Heart right ventricle (tissue), 16 donors: Measurements from ENCODE around the gene PALD1. TPM values are rescaled to one million over a fixed set of nuclear protein-coding genes. Genes with fewer than 3 reads are reported as not detected.

ENCODE experiments used
- ATAC-seq, 8 donors: fragments of 200-7000 bp; cut with Tn5 transposase; one replicate each; pipeline ENCODE4 v1.9.1; 2020; ENCODE audit warnings: mild to moderate bottlenecking in 8 of 8, moderate library complexity in 8 of 8, moderate number of reproducible peaks in 1 of 8
- DNase-seq, 2 donors: peaks; one replicate each; pipeline ENCODE4 v3.0.0-alpha.2; 2020
- H3K27ac ChIP-seq, 10 donors: fragments of 200-600 bp; sonication (generic) in 2 of 10; one replicate each; pipeline versions ENCODE4 v1.5.0 to v1.8.0; 2020 to 2022; ENCODE audit warnings: mild to moderate bottlenecking in 3 of 10
- H3K27me3 ChIP-seq, 7 donors: fragments of 200-600 bp; one replicate each; pipeline ENCODE4 v1.8.0; 2021 to 2022; ENCODE audit warnings: mild to moderate bottlenecking in 2 of 7
- H3K36me3 ChIP-seq, 9 donors: fragments of 200-600 bp; sonication (generic) in 1 of 9; one replicate each; pipeline versions ENCODE4 v1.5.0 to v1.8.0; 2020 to 2022; ENCODE audit warnings: mild to moderate bottlenecking in 2 of 9
- H3K4me1 ChIP-seq, 9 donors: fragments of 200-600 bp; sonication (generic) in 1 of 9; one replicate each; pipeline versions ENCODE4 v1.5.0 to v1.8.0; 2020 to 2022; ENCODE audit warnings: mild to moderate bottlenecking in 4 of 9
- H3K4me3 ChIP-seq, 10 donors: fragments of 200-600 bp; sonication (generic) in 2 of 10; one replicate each; pipeline versions ENCODE4 v1.5.0 to v1.8.0; 2020 to 2022; ENCODE audit warnings: mild to moderate bottlenecking in 7 of 10, moderate library complexity in 2 of 10
- H3K9me3 ChIP-seq, 11 donors: fragments of 200-600 bp in 10 of 11; sonication (generic) in 2 of 11; one replicate each; pipeline versions ENCODE4 v1.5.0 to v1.8.0; 2013 to 2022; ENCODE audit warnings: mild to moderate bottlenecking in 2 of 11, control low read depth in 1 of 11, moderate library complexity in 1 of 11
- CTCF ChIP-seq, 9 donors: fragments of 200-600 bp; sonication (generic) in 2 of 9; IDR thresholded peaks; one replicate each; pipeline versions ENCODE4 v1.5.0 to v1.8.0; 2021 to 2022; ENCODE audit warnings: antibody characterized with exemption in 9 of 9, mild to moderate bottlenecking in 5 of 9, moderate library complexity in 1 of 9
- WGBS, 2 donors: extraction: QIAGEN DNeasy Blood & Tissue Kit; methylation state at CpG; one replicate each; pipeline ENCODE4 v1.1.7; 2013; ENCODE audit warnings: inconsistent platforms in 1 of 2; 5-methylcytosine and 5-hydroxymethylcytosine counted together
- intact Hi-C, 10 donors: fragments of 100-400 bp; cut with DNase I; formaldehyde crosslinking; loops; one replicate each; pipeline versions ENCODE4 v1.11.1 to v1.14.2; 2022
- long read RNA-seq, 3 donors: library from polyadenylated mRNA; unstranded; transcript quantifications; one replicate each; pipeline ENCODE4 v2.0.0, GENCODE V29; 2020 to 2021
- polyA plus RNA-seq, 2 donors: library from polyadenylated mRNA; stranded (reverse); fragments of 200-250 nt; gene quantifications; one replicate each; pipeline ENCODE4 v1.2.3, GENCODE V29; 2013
- total RNA-seq, 10 donors: library from RNA; stranded (reverse); fragmentation: NEBNext Ultra II Directional in 3 of 10; extraction: Animal tissue kit (Norgen Biotek cat#: 25700) in 3 of 10; gene quantifications; one replicate each; pipeline versions ENCODE4 v1.2.1 to v1.2.4, GENCODE V29; 2021 to 2023
- donor health status: Arrhythmogenic right ventricular cardiomyopathy.
- donor health status: ischemic (EF 13 %, LVEDD 7.1; RV severe dilation, severe dysfunction).
- donor health status: healthy with polysubstance abuse.
- donor health status: DM: no; HTN: yes; CAD: no.
- donor health status: DM: no; HTN: no; CAD: no.
- donor health status: ischemic (EF 25% LVEDD 6.9; RV normal size, moderate dysfunction).
- donor health status: ischemic (EF 25% LVEDD 5.7; RV mildly dilated, moderate dysfunction).
- donor health status: healthy.
- donor health status: DM: yes; HTN: yes; CAD: no.
- donor health status: Ischemic cardiomyopathy.
- donor health status: ischemic (EF 35%, LVEDD 5.7; RV mildly dilated, moderate dysfunction).
- donor health status: nonischemic (EF 11% LVEDD 7.7; RV severe dilation, severe dysfunction).
- donor health status: DM: yes; HTN: yes; CAD: no.
- donor health status: PGD.
- donor health status: ischemic (EF 29% LVEDD 5.4; RV normal size, mild dysfunction).
- donor health status: nonischemic (EF 23%, LVEDD 6.1; RV moderate dilation, normal function).

Gene PALD1
- 10 to 100 TPM in 1 of 10 donors, 1 to 10 TPM in 9; 4.8 to 10.3 (median 6.1) TPM for total RNA-seq
- polyA plus RNA-seq = 1 to 10 TPM; 4.1 to 5.6 TPM
- long read RNA-seq, donor 1, partial matches to known transcripts = 3 of 8 reads
- long read RNA-seq, donor 1, other reads (novel, unspliced or antisense) = 5 of 8 reads
- long read RNA-seq, donor 2, full-length matches to known transcripts = 4 of 18 reads
- long read RNA-seq, donor 2, partial matches to known transcripts = 7 of 18 reads
- long read RNA-seq, donor 2, other reads (novel, unspliced or antisense) = 7 of 18 reads
- long read RNA-seq, donor 3, full-length matches to known transcripts = 4 of 25 reads
- long read RNA-seq, donor 3, partial matches to known transcripts = 7 of 25 reads
- long read RNA-seq, donor 3, other reads (novel, unspliced or antisense) = 14 of 25 reads

GRCh38 chr10:70478191-70479164, at the start of gene PALD1:
TSS of gene PALD1 (plus strand) at chr10:70478767. CDS start at chr10:70525952, 47,185 bp downstream.
- Histone ChIP-seq H3K27me3 (peaks cover 0 to 32% (median 0%) of the 10 kb centered on the region in 7 donors), H3K4me1 (peaks cover 38 to 65% (median 55%) of the 10 kb centered on the region in 9 donors), H3K4me3 (peak within 1 kb of the TSS; percentile 40 to 77 (median 64)), H3K9me3 (no peaks in the 10 kb centered on the region), H3K27ac (peak within 1 kb of the TSS; percentile 34 to 91 (median 82)), H3K36me3 (no peaks in the 10 kb centered on the region)
- DNase-seq = peak; percentile 81 to 89
- intact Hi-C loops = loop anchor here in 1 of 10 donors (5.0 kb wide), 1 partner anchor 34 kb away; no protein-coding TSS in a partner anchor
- WGBS, 2 donors = 1 to 2% methylated on average over 88 to 110 of the region's 110 CpGs
- TF ChIP-seq CTCF (IDR thresholded peaks at IDR 0.05) = peak; percentile 20 to 67 (median 27)
- peak; percentile 48 to 81 (median 72) for ATAC-seq

- H3K27ac ChIP-seq = peak overlapping the region; percentile 64 to 89 (median 79)
- H3K36me3 ChIP-seq = peaks cover 0 to 47% (median 23%) of the 10 kb centered on the region in 9 donors
- peaks cover 12 to 58% (median 49%) of the 10 kb centered on the region in 9 donors for H3K4me1 ChIP-seq
- TF ChIP-seq CTCF (IDR thresholded peaks at IDR 0.05) = peak in 7 of 9 donors; percentile 8 to 69 (median 45)
- H3K9me3 ChIP-seq = no peaks in the 10 kb centered on the region
- WGBS, 2 donors = 28 to 35% methylated on average over 6 of the region's 6 CpGs
- ATAC-seq (peak; percentile 77 to 91 (median 85)), DNase-seq (peak; percentile 34 to 89)
- no peak overlapping the region for H3K4me3 ChIP-seq
- intact Hi-C loops = loop anchor here in 1 of 10 donors (2.0 kb wide), 2 partner anchors 26 to 28 kb away; partner anchors contain the start of gene EIF4EBP2
- H3K27me3 ChIP-seq = no peaks in the 10 kb centered on the region
Observed at GRCh38 chr10:70430493-70431445, 47.8 kb upstream of the PALD1 start.

GRCh38 chr10:70432101-70432500, 46.5 kb upstream of the PALD1 start:
- H3K4me3 ChIP-seq = peak overlapping the region in 3 of 10 donors; percentile 23 to 39 (median 27)
- H3K4me1 ChIP-seq = peaks cover 12 to 58% (median 49%) of the 10 kb centered on the region in 9 donors
- intact Hi-C loops = no loop called here
- no peaks in the 10 kb centered on the region for H3K27me3 ChIP-seq
- WGBS, 2 donors = 46 to 48% methylated on average over 4 of the region's 4 CpGs
- H3K27ac ChIP-seq = peak overlapping the region; percentile 9 to 89 (median 79)
- TF ChIP-seq CTCF (IDR thresholded peaks at IDR 0.05) = no peak
- no peaks in the 10 kb centered on the region for H3K9me3 ChIP-seq
- ATAC-seq = peak; percentile 23 to 76 (median 51)
- peak; percentile 24 to 60 for DNase-seq
- H3K36me3 ChIP-seq = peaks cover 0 to 35% (median 9%) of the 10 kb centered on the region in 9 donors
